ENCODE data around the gene WDR27. TPM values are rescaled to one million over a fixed set of nuclear protein-coding genes. Genes with fewer than 3 reads are reported as not detected.
"Not testable (repeated sequence)": the region's sequence is repeated elsewhere in the genome, so short reads cannot be mapped to it uniquely, and the experiment has no call there.

WDR27 gene
- polyA plus RNA-seq, 1 donor from 2014 or later = 35.8 TPM

- no peak overlapping the region for H3K9ac ChIP-seq (ENCODE audit: low read length)
- H3K4me2 ChIP-seq (ENCODE audit: low read length) = no peak overlapping the region
- H2AFZ ChIP-seq (ENCODE audit: low read depth, low read length) = no peak overlapping the region
- no peaks in the 10 kb centered on the region for H3K79me2 ChIP-seq (replicated peaks; ENCODE audit: insufficient read depth, low read length)
- no peaks in the 10 kb centered on the region for H3F3A ChIP-seq (ENCODE audit: insufficient read depth, low read length, poor library complexity, severe bottlenecking)
- H3K9me2 ChIP-seq (ENCODE audit: insufficient read depth, low read length) = no peaks in the 10 kb centered on the region
- TF ChIP-seq MXI1 (conservative IDR thresholded peaks at IDR 0.05; ENCODE audit: poor library complexity, severe bottlenecking) = no peak
- TF ChIP-seq POLR2AphosphoS5 (IDR thresholded peaks at IDR 0.05) = no peak
- TF ChIP-seq CTCF (IDR thresholded peaks at IDR 0.05; ENCODE audit: poor library complexity, severe bottlenecking) = no peak
- TF ChIP-seq SMC3 (conservative IDR thresholded peaks at IDR 0.05; ENCODE audit: poor library complexity) = no peak
- TF ChIP-seq RAD21 (conservative IDR thresholded peaks at IDR 0.05) = no peak
- TF ChIP-seq, protein P1, sequence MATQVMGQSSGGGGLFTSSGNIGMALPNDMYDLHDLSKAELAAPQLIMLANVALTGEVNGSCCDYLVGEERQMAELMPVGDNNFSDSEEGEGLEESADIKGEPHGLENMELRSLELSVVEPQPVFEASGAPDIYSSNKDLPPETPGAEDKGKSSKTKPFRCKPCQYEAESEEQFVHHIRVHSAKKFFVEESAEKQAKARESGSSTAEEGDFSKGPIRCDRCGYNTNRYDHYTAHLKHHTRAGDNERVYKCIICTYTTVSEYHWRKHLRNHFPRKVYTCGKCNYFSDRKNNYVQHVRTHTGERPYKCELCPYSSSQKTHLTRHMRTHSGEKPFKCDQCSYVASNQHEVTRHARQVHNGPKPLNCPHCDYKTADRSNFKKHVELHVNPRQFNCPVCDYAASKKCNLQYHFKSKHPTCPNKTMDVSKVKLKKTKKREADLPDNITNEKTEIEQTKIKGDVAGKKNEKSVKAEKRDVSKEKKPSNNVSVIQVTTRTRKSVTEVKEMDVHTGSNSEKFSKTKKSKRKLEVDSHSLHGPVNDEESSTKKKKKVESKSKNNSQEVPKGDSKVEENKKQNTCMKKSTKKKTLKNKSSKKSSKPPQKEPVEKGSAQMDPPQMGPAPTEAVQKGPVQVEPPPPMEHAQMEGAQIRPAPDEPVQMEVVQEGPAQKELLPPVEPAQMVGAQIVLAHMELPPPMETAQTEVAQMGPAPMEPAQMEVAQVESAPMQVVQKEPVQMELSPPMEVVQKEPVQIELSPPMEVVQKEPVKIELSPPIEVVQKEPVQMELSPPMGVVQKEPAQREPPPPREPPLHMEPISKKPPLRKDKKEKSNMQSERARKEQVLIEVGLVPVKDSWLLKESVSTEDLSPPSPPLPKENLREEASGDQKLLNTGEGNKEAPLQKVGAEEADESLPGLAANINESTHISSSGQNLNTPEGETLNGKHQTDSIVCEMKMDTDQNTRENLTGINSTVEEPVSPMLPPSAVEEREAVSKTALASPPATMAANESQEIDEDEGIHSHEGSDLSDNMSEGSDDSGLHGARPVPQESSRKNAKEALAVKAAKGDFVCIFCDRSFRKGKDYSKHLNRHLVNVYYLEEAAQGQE (IDR thresholded peaks at IDR 0.05; ENCODE audit: borderline replicate concordance) = no peak
- TF ChIP-seq TAF1 (IDR thresholded peaks at IDR 0.05; ENCODE audit: low read depth) = no peak
- TF ChIP-seq EP300 (conservative IDR thresholded peaks at IDR 0.05; ENCODE audit: poor library complexity, severe bottlenecking) = no peak
- TF ChIP-seq EZH2 (IDR thresholded peaks at IDR 0.05; ENCODE audit: borderline replicate concordance, insufficient read depth, low read length, poor library complexity, severe bottlenecking) = no peak
- no peaks in the 10 kb centered on the region for H3K27me3 ChIP-seq (ENCODE audit: insufficient read depth, low read depth, low read length)
- no peaks in the 10 kb centered on the region for H4K20me1 ChIP-seq (ENCODE audit: insufficient read depth)
- H3K27ac ChIP-seq (ENCODE audit: low read length) = no peak overlapping the region
- H3K4me3 ChIP-seq (ENCODE audit: low read length) = no peak overlapping the region
- no peaks in the 10 kb centered on the region for H3K36me3 ChIP-seq (ENCODE audit: insufficient read depth, low read length)
- H3K9me3 ChIP-seq (ENCODE audit: low read length) = no peaks in the 10 kb centered on the region
These were observed 260.5 kb downstream of the WDR27 start for GRCh38 chr6:169441292-169441691.

- H3K9me2 ChIP-seq (ENCODE audit: insufficient read depth, low read length) = no peaks in the 10 kb centered on the region
- no peak overlapping the region for H3K27ac ChIP-seq (ENCODE audit: low read length)
- H3K4me2 ChIP-seq (ENCODE audit: low read length) = no peak overlapping the region
- no peaks in the 10 kb centered on the region for H4K20me1 ChIP-seq (ENCODE audit: insufficient read depth)
- no peaks in the 10 kb centered on the region for H3K27me3 ChIP-seq (ENCODE audit: insufficient read depth, low read depth, low read length)
- H3F3A ChIP-seq (ENCODE audit: insufficient read depth, low read length, poor library complexity, severe bottlenecking) = no peaks in the 10 kb centered on the region
- no peaks in the 10 kb centered on the region for H3K36me3 ChIP-seq (ENCODE audit: insufficient read depth, low read length)
- H2AFZ ChIP-seq (ENCODE audit: low read depth, low read length) = no peak overlapping the region
- H3K9me3 ChIP-seq (ENCODE audit: low read length) = peaks cover 3% of the 10 kb centered on the region
- TF ChIP-seq EP300 (conservative IDR thresholded peaks at IDR 0.05; ENCODE audit: poor library complexity, severe bottlenecking) (no peak), TAF1 (IDR thresholded peaks at IDR 0.05; ENCODE audit: low read depth) (no peak), RAD21 (conservative IDR thresholded peaks at IDR 0.05) (no peak), MXI1 (conservative IDR thresholded peaks at IDR 0.05; ENCODE audit: poor library complexity, severe bottlenecking) (no peak), SMC3 (conservative IDR thresholded peaks at IDR 0.05; ENCODE audit: poor library complexity) (no peak), CTCF (IDR thresholded peaks at IDR 0.05; ENCODE audit: poor library complexity, severe bottlenecking) (no peak), POLR2AphosphoS5 (IDR thresholded peaks at IDR 0.05) (no peak), EZH2 (IDR thresholded peaks at IDR 0.05; ENCODE audit: borderline replicate concordance, insufficient read depth, low read length, poor library complexity, severe bottlenecking) (no peak)
- TF ChIP-seq, protein P1 (IDR thresholded peaks at IDR 0.05; ENCODE audit: borderline replicate concordance) = no peak
- no peak overlapping the region for H3K9ac ChIP-seq (ENCODE audit: low read length)
- H3K79me2 ChIP-seq (replicated peaks; ENCODE audit: insufficient read depth, low read length) = no peaks in the 10 kb centered on the region
- H3K4me3 ChIP-seq (ENCODE audit: low read length) = no peak overlapping the region
These were observed 262.1 kb downstream of the WDR27 start for GRCh38 chr6:169439710-169440109.

DNA sequence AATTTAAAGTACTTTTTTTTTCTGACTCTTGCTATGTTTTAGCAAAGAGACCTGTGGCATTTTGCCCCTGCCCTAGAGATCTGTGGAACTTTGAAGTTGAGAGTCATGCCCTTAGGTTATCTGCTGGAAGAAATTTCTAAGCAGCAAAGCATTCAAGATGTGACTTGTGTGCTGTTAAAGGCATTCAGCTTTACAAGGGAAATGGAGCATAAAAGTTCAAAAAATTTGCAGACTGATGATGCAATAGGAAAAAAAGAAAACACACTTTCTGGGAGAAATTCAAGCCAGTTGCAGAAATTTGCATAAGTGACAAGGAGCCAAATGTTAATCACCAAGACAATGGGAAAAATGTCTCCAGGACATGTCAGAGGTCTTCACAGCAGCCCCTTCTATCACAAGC, 267.3 kb downstream of the WDR27 start:
- H3K4me2 ChIP-seq (ENCODE audit: low read length); H4K20me1 ChIP-seq (ENCODE audit: insufficient read depth); H2AFZ ChIP-seq (ENCODE audit: low read depth, low read length); H3K9ac ChIP-seq (ENCODE audit: low read length); H3K79me2 ChIP-seq (replicated peaks; ENCODE audit: insufficient read depth, low read length); H3K9me2 ChIP-seq (ENCODE audit: insufficient read depth, low read length); H3K27ac ChIP-seq (ENCODE audit: low read length); H3F3A ChIP-seq (ENCODE audit: insufficient read depth, low read length, poor library complexity, severe bottlenecking); H3K36me3 ChIP-seq (ENCODE audit: insufficient read depth, low read length); H3K4me3 ChIP-seq (ENCODE audit: low read length); H3K27me3 ChIP-seq (ENCODE audit: insufficient read depth, low read depth, low read length): not testable (repeated sequence)
- peaks cover 17% of the 10 kb centered on the region for H3K9me3 ChIP-seq (ENCODE audit: low read length)

Measured in neural cell (in vitro differentiated cells).